ENCODE measurements around the gene DPPA4.
"Not testable (repeated sequence)": the region's sequence is repeated elsewhere in the genome, so short reads cannot be mapped to it uniquely, and the experiment has no call there.

DPPA4 gene

GRCh38 chr3:109337393-109337792, at the start of gene DPPA4:
Gene DPPA4, minus strand, starts transcription at chr3:109337546. Its CDS starts 29 bp downstream, at chr3:109337517.
- DNase-seq: no peak

GRCh38 chr3:109385442-109386318, 48.3 kb upstream of the DPPA4 start:
- no peak for DNase-seq

GRCh38 chr3:109384164-109384563, 46.8 kb upstream of the DPPA4 start:
- DNase-seq: no peak

GRCh38 chr3:109382588-109382987, 45.2 kb upstream of the DPPA4 start:
- DNase-seq: no peak

GRCh38 chr3:109375975-109376374, 38.6 kb upstream of the DPPA4 start:
- DNase-seq: no peak

GRCh38 chr3:109374434-109374833, 37.1 kb upstream of the DPPA4 start:
- DNase-seq: not testable (repeated sequence)

- no peak for DNase-seq
These were observed 36.6 kb upstream of the DPPA4 start for GRCh38 chr3:109373933-109374332.

GRCh38 chr3:109372639-109373038, 35.3 kb upstream of the DPPA4 start:
- no peak for DNase-seq

GRCh38 chr3:109369510-109369909, 32.2 kb upstream of the DPPA4 start:
- no peak for DNase-seq

GRCh38 chr3:109364088-109364487, 26.7 kb upstream of the DPPA4 start:
- DNase-seq: no peak

GRCh38 chr3:109363634-109364033, 26.3 kb upstream of the DPPA4 start:
- DNase-seq: no peak

GRCh38 chr3:109362823-109363222, 25.5 kb upstream of the DPPA4 start:
- no peak for DNase-seq

- DNase-seq: not testable (repeated sequence)
These were observed 21.5 kb upstream of the DPPA4 start for GRCh38 chr3:109358809-109359208.

GRCh38 chr3:109356442-109357155, 19.3 kb upstream of the DPPA4 start:
- DNase-seq: peak; percentile 72

- no peak for DNase-seq
These were observed 18.5 kb upstream of the DPPA4 start for GRCh38 chr3:109355625-109356441.

GRCh38 chr3:109353057-109353456, 15.7 kb upstream of the DPPA4 start:
- DNase-seq: no peak

GRCh38 chr3:109351231-109351630, 13.9 kb upstream of the DPPA4 start:
- no peak for DNase-seq

GRCh38 chr3:109346770-109347295, 9.5 kb upstream of the DPPA4 start:
- DNase-seq: no peak

- DNase-seq: no peak
These were observed 8.8 kb upstream of the DPPA4 start for GRCh38 chr3:109346099-109346498.

- DNase-seq: no peak
These were observed 2.6 kb upstream of the DPPA4 start for GRCh38 chr3:109339714-109340648.

GRCh38 chr3:109339197-109339596, 1.9 kb upstream of the DPPA4 start:
- DNase-seq: no peak

GRCh38 chr3:109338322-109338721, 976 bp upstream of the DPPA4 start:
- DNase-seq: no peak
